WTC11 (cell line): ENCODE measurements around the gene OTUB1. TPM values are rescaled to one million over a fixed set of nuclear protein-coding genes. Genes with fewer than 3 reads are reported as not detected.

Experiments used
- ATAC-seq: fragments of 200-7000 bp; cut with Tn5 transposase; 2 replicates; pipeline ENCODE4 v1.10.0; 2021; ENCODE audit warnings: mild to moderate bottlenecking, moderate library complexity
- CTCF ChIA-PET: fragments of 300-600 bp; sonication (Branson Sonifier 250); formaldehyde crosslinking; loops from one replicate; lab custom pipeline; 2021; ENCODE audit warnings: antibody characterized with exemption; lab: Charles Lee
- POLR2A ChIA-PET: fragments of 350-600 bp; sonication (Branson Sonifier 250); formaldehyde crosslinking; loops from one replicate; lab custom pipeline; 2021; ENCODE audit warnings: antibody characterized with exemption; lab: Charles Lee
- DNase-seq: peaks from one replicate; pipeline ENCODE4 v3.0.0; 2021; ENCODE audit warnings: low spot score
- H3K27ac Mint-ChIP-seq: 2 replicates; pipeline ENCODE4 v1.8.0; 2021; ENCODE audit warnings: mixed read lengths
- H3K27me3 Mint-ChIP-seq: 2 replicates; pipeline ENCODE4 v1.8.0; 2021; ENCODE audit warnings: low read depth, mild to moderate bottlenecking, moderate library complexity, mixed read lengths
- H3K36me3 Mint-ChIP-seq: 2 replicates; pipeline ENCODE4 v1.8.0; 2021; ENCODE audit warnings: mixed read lengths
- H3K4me1 Mint-ChIP-seq: 2 replicates; pipeline ENCODE4 v1.8.0; 2022; ENCODE audit warnings: mixed read lengths
- H3K4me3 Mint-ChIP-seq: 2 replicates; pipeline ENCODE4 v1.8.0; 2021; ENCODE audit warnings: mild to moderate bottlenecking, moderate library complexity, mixed read lengths
- H3K9me3 Mint-ChIP-seq: 2 replicates; pipeline ENCODE4 v1.8.0; 2021; ENCODE audit warnings: mixed read lengths
- ATF2 ChIP-seq: sonication (generic); formaldehyde crosslinking; IDR thresholded peaks from 2 replicates; pipeline ENCODE4 v1.8.1; 2022; ENCODE audit warnings: low read depth, missing genetic modification reagents, borderline replicate concordance
- CTCF ChIP-seq: fragments of 200-600 bp; IDR thresholded peaks from 2 replicates; pipeline ENCODE4 v1.8.0; 2022; ENCODE audit warnings: antibody characterized with exemption
- E2F4 ChIP-seq: sonication (generic); formaldehyde crosslinking; IDR thresholded peaks from 2 replicates; pipeline ENCODE4 v1.8.1; 2022; ENCODE audit warnings: low read depth, mild to moderate bottlenecking, moderate library complexity, missing genetic modification reagents, borderline replicate concordance
- GRHL2 ChIP-seq: fragments of 250-450 bp; sonication (Bioruptor Pico); IDR thresholded peaks from 2 replicates; pipeline ENCODE4 v1.8.0; 2022; ENCODE audit warnings: mild to moderate bottlenecking, moderate library complexity; ENCODE audit not compliant: insufficient replicate concordance, severe bottlenecking
- GTF2I ChIP-seq: fragments of 250-450 bp; sonication (Bioruptor Pico); conservative IDR thresholded peaks from 2 replicates; pipeline ENCODE4 v1.4.0; 2021; ENCODE audit warnings: mild to moderate bottlenecking
- HMGXB4 ChIP-seq: sonication (generic); formaldehyde crosslinking; IDR thresholded peaks from 2 replicates; pipeline ENCODE4 v1.8.1; 2023; ENCODE audit warnings: mild to moderate bottlenecking, moderate library complexity, missing genetic modification reagents
- MAX ChIP-seq: sonication (generic); formaldehyde crosslinking; IDR thresholded peaks from 2 replicates; pipeline ENCODE4 v1.8.0; 2022; ENCODE audit warnings: mild to moderate bottlenecking, missing genetic modification reagents
- NR2C2 ChIP-seq: sonication (generic); formaldehyde crosslinking; IDR thresholded peaks from 2 replicates; pipeline ENCODE4 v1.8.0; 2022; ENCODE audit warnings: mild to moderate bottlenecking, missing genetic modification reagents
- NR3C1 ChIP-seq: sonication (generic); formaldehyde crosslinking; conservative IDR thresholded peaks from 2 replicates; pipeline ENCODE4 v1.8.1; 2023; ENCODE audit warnings: low read depth, mild to moderate bottlenecking, missing genetic modification reagents
- PRDM15 ChIP-seq: sonication (generic); formaldehyde crosslinking; IDR thresholded peaks from 2 replicates; pipeline ENCODE4 v1.8.0; 2022; ENCODE audit warnings: missing genetic modification reagents
- SMAD4 ChIP-seq: sonication (generic); formaldehyde crosslinking; IDR thresholded peaks from 2 replicates; pipeline ENCODE4 v1.8.0; 2022; ENCODE audit warnings: mild to moderate bottlenecking, missing genetic modification reagents
- TEAD4 ChIP-seq: sonication (generic); formaldehyde crosslinking; IDR thresholded peaks from 2 replicates; pipeline ENCODE4 v1.8.0; 2022; ENCODE audit warnings: mild to moderate bottlenecking, missing genetic modification reagents
- ZNF219 ChIP-seq: sonication (generic); formaldehyde crosslinking; IDR thresholded peaks from 2 replicates; pipeline ENCODE4 v1.8.0; 2023; ENCODE audit warnings: missing genetic modification reagents, mild to moderate bottlenecking, borderline replicate concordance
- ZNF281 ChIP-seq: sonication (generic); formaldehyde crosslinking; IDR thresholded peaks from 2 replicates; pipeline ENCODE4 v1.8.0; 2023; ENCODE audit warnings: mild to moderate bottlenecking, missing genetic modification reagents
- ZNF416 ChIP-seq: fragments of 250-450 bp; sonication (Bioruptor Pico); IDR thresholded peaks from 2 replicates; pipeline ENCODE4 v1.9.0; 2021; ENCODE audit warnings: mild to moderate bottlenecking, inconsistent platforms
- ZNF423 ChIP-seq: fragments of 250-450 bp; sonication (Bioruptor Pico); IDR thresholded peaks from 2 replicates; pipeline ENCODE4 v2.1.2; 2022; ENCODE audit warnings: mild to moderate bottlenecking, moderate library complexity
- ZNF532 ChIP-seq: fragments of 250-450 bp; sonication (Bioruptor Pico); IDR thresholded peaks from 2 replicates; pipeline ENCODE4 v1.9.0; 2021; ENCODE audit warnings: mild to moderate bottlenecking, borderline replicate concordance
- ZSCAN18 ChIP-seq: fragments of 250-450 bp; sonication (Bioruptor Pico); IDR thresholded peaks from 2 replicates; pipeline ENCODE4 v2.1.2; 2022; ENCODE audit warnings: mild to moderate bottlenecking, moderate library complexity
- total RNA-seq: library from RNA; stranded (reverse); gene quantifications from 3 replicates; pipeline ENCODE4 v1.2.3, GENCODE V29; 2021

OTUB1 gene
- total RNA-seq, 1 experiment from 2014 or later: 112 TPM

GRCh38 chr11:63966444-63966843 is 19.8 kb upstream of the OTUB1 start:
- no peak for TF ChIP-seq PRDM15 (CRISPR knock-in tag)
- no peak for TF ChIP-seq ZSCAN18 (CRISPR knock-in tag)
- TF ChIP-seq ATF2 (CRISPR knock-in tag): no peak
- TF ChIP-seq GTF2I (CRISPR knock-in tag): no peak
- TF ChIP-seq SMAD4: no peak
- no peak for TF ChIP-seq ZNF532 (CRISPR knock-in tag)
- TF ChIP-seq ZNF219 (CRISPR knock-in tag): no peak
- no peak for TF ChIP-seq TEAD4
- no peak for TF ChIP-seq ZNF423 (CRISPR knock-in tag)
- no peak for TF ChIP-seq E2F4 (CRISPR knock-in tag)
- TF ChIP-seq ZNF416 (CRISPR knock-in tag): no peak
- no peak for TF ChIP-seq HMGXB4 (CRISPR knock-in tag)
- no peak for TF ChIP-seq NR2C2 (CRISPR knock-in tag)
- TF ChIP-seq CTCF: no peak
- TF ChIP-seq NR3C1 (CRISPR knock-in tag): no peak
- TF ChIP-seq ZNF281: no peak
- no peak for TF ChIP-seq MAX (CRISPR knock-in tag)
- TF ChIP-seq GRHL2 (CRISPR knock-in tag): no peak
- ATAC-seq (no peak), DNase-seq (no peak)
- Mint-ChIP-seq H3K27ac (no peak overlapping the region), H3K9me3 (no peaks in the 10 kb centered on the region), H3K36me3 (no peaks in the 10 kb centered on the region), H3K27me3 (peaks cover 62% of the 10 kb centered on the region), H3K4me3 (no peak overlapping the region), H3K4me1 (peaks cover 4% of the 10 kb centered on the region; the same call in 1 of the 2 replicates)
- POLR2A ChIA-PET: no interaction called here
- CTCF ChIA-PET: interaction anchor here (1.3 kb wide), 1 partner anchor 33 kb away, joined by 6 read pairs; no protein-coding TSS in a partner anchor
